GM18858 (cell line): Measurements from ENCODE around the gene TMEM207.

Experiments used
- ATAC-seq: cut with Tn5 transposase; IDR thresholded peaks from one replicate; pipeline ENCODE4 v1.9.1; 2021; ENCODE audit not compliant: unreplicated experiment

The TMEM207 gene

DNA sequence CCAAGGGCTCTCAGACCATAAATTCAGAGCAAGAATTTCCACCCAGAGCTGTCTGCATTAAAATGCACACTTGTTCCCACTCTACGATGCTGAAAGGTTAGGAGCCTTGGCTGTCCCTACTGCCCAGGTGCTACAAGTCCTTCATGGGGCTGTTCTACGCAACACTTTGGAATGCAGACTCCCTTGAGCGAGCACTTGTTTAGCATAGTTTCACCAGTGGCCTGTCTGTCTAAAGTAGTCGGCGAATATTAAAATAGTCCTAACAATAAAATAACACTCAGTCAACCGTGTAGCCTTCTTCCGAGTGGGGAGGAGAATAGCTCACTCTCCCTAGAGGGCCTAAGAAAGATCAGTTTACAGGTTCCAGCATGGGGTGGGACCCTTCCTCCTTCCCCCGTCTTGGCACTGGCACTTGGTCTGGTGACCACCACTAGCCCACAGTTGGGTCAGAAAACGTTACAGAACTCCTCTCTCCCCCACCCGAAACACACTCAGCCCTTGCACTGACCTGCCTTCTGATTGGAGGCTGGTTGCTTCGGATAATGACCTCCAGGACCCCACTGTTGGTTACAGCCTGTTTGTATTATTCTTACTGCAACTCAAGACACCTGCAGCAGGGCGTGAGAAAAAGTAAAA, 62.0 kb downstream of the TMEM207 start, which contains the start of gene CLDN16:
CLDN16 (plus strand) TSS at position 586 of the 636 bp plus-strand sequence. CDS start 167 bp downstream, outside the sequence.
- ATAC-seq: no peak

DNA sequence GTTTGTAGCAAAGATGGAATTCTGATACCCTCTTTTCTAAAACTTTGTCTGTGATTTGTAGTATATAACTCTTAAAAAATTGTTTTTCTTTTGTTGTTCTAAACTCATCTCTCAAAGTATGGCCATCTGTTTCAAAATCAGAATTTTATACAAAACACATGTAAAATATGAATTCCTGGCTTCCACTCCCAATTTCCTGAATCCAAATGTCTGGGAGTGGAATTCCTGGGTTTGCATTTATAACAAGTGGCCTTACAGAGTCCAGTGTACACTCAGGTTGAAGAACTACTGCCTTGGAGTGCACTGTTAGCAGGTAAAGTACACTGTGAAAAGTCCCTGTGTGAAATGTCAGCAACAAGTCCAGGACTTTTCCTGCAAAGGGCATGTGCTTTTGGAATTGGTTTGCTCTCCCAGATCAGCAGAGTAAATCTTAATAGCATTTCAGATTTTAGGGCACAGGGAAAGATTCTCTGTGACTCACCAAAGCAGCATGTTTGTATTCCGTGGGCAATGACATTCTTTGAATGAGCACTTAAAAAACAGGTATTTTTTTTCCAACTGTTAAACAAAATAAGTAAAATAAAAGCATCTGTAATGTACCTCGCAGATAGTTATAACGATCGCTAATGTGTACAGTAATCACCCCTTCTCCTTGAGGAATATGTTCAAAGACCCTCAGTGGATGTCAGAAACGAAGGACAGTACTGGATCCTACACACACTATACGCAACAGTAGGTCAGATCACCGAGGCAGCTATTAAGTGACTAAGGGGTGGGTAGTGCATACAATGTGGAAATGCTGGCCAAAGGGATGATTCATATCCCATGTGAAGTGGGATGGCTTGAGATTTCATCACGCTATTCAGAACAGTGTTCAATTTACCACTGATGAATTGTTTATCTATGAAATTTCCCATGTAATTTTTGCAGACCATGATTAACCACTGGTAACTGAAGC, 63.7 kb downstream of the TMEM207 start:
- ATAC-seq: no peak

GRCh38 chr3:190384309-190384756, 65.4 kb downstream of the TMEM207 start:
- peak; percentile 81 for ATAC-seq

DNA sequence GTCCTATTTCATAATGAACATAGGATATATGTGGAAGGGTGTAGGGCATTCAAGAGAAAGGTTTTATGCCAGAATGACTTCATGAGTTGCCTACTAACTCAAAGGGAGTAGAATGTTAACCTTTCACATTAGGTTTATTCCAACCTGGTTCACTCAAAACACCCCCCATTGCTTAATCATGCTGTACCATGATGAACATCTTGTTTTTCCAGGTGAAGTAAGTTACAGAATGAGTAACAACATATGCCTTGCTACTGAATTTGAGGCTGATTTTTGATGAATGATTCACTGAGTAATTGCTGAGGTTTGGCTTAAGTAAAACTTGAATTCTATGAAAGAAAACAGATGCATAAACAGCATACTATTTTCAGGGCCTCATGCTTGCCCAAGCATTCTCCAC, 67.6 kb downstream of the TMEM207 start:
- ATAC-seq: no peak

DNA sequence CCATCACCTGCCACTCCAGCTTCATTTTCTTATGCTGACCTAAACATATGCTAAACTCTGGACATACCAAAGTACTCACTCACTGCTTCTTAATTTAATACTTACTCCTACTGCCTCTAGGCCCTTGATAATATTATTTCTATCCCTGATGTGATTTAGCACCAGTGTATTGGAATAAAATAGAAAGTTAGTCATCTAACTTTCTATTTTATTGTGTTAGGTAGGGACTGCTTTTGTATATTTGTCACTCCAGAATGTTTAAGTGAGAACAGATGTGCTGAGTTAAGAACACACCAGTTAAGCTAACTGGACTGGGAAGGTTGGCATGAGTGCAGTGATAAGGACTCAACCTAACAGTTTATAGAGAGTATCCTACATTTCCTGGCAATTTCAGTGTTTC, 68.3 kb downstream of the TMEM207 start:
- no peak for ATAC-seq

- no peak for ATAC-seq
Observed at GRCh38 chr3:190380184-190380583, 69.5 kb downstream of the TMEM207 start.
